Left renal pelvis (tissue), 4 donors: Measurements from ENCODE around the gene DELE1. TPM values are rescaled to one million over a fixed set of nuclear protein-coding genes. Genes with fewer than 3 reads are reported as not detected.

Source experiments
- DNase-seq, 4 donors: peaks; one replicate each; pipeline ENCODE4 v3.0.0-alpha.2; 2013; ENCODE audit warnings: low read depth in 4 of 4, low spot score in 3 of 4
- polyA plus RNA-seq, 4 donors: library from polyadenylated mRNA; unstranded; fragments of 120-200 nt; gene quantifications; one replicate each; pipeline ENCODE4 v1.2.1, GENCODE V29; 2013; ENCODE audit not compliant: insufficient read length in 4 of 4

DELE1 gene
- polyA plus RNA-seq, 4 donors = 87.1 to 130 (median 101) TPM

GRCh38 chr5:141952020-141952419 lies 28.3 kb downstream of the DELE1 start:
- DNase-seq = no peak

- no peak for DNase-seq
These were observed 30.5 kb downstream of the DELE1 start for GRCh38 chr5:141954194-141954593.

GRCh38 chr5:141957367-141957996 lies 33.8 kb downstream of the DELE1 start:
- no peak for DNase-seq

- peak in 2 of 4 donors; percentile 50 to 61 for DNase-seq
These were observed 34.4 kb downstream of the DELE1 start, which contains the start of gene PCDH12 for GRCh38 chr5:141958113-141958512. Gene PCDH12 (minus strand): TSS chr5:141958202. CDS start chr5:141957851, 351 bp downstream.

- no peak for DNase-seq
These were observed 35.0 kb downstream of the DELE1 start for GRCh38 chr5:141958546-141959172.

GRCh38 chr5:141960018-141960417 lies 36.3 kb downstream of the DELE1 start:
- no peak for DNase-seq

GRCh38 chr5:141960449-141961323 lies 37.0 kb downstream of the DELE1 start:
- DNase-seq = peak; percentile 72 to 88 (median 84)

- DNase-seq = no peak
These were observed 37.8 kb downstream of the DELE1 start for GRCh38 chr5:141961466-141961865.

- DNase-seq = no peak
These were observed 40.0 kb downstream of the DELE1 start for GRCh38 chr5:141963701-141964100.

- no peak for DNase-seq
These were observed 41.4 kb downstream of the DELE1 start for GRCh38 chr5:141965071-141965470.

- no peak for DNase-seq
These were observed 42.7 kb downstream of the DELE1 start for GRCh38 chr5:141966275-141966962.

GRCh38 chr5:141966963-141967333 lies 43.3 kb downstream of the DELE1 start:
- no peak for DNase-seq

GRCh38 chr5:141968914-141969608 lies 45.4 kb downstream of the DELE1 start, which contains the start of gene RNF14:
Gene RNF14 (plus strand): TSS chr5:141969105. CDS start chr5:141973589, 4,484 bp downstream.
- peak in 3 of 4 donors; percentile 80 to 83 (median 81) for DNase-seq

GRCh38 chr5:141969783-141970771 lies 46.4 kb downstream of the DELE1 start:
- DNase-seq = no peak

GRCh38 chr5:141973871-141974595 lies 50.4 kb downstream of the DELE1 start:
- no peak for DNase-seq

GRCh38 chr5:141976176-141976575 lies 52.5 kb downstream of the DELE1 start:
- no peak for DNase-seq

- DNase-seq = no peak
These were observed 54.7 kb downstream of the DELE1 start for GRCh38 chr5:141978389-141978788.

- DNase-seq = no peak
These were observed 59.0 kb downstream of the DELE1 start for GRCh38 chr5:141982626-141983025.
